Measurements from ENCODE around the gene IGF1R.

DNA sequence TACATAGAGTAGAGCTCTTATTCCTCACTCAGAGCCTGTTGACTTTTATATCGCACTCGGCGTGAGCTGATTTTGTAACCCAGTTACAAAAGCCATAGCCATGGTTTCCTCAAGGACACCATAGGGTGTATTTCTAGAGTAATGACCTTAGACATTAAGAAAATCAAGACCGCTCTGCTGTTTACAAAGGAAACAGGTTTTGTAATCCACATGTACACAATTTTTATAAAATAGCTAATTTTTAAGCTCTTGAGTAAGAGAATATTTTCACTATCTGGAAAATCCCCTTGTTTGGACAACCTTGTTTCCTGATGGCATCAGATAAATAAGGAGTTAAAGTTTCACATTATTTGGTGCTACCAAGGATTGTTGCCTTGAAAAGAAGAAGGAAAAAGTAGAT, 254.6 kb downstream of the IGF1R start:
- TF ChIP-seq, protein P1, sequence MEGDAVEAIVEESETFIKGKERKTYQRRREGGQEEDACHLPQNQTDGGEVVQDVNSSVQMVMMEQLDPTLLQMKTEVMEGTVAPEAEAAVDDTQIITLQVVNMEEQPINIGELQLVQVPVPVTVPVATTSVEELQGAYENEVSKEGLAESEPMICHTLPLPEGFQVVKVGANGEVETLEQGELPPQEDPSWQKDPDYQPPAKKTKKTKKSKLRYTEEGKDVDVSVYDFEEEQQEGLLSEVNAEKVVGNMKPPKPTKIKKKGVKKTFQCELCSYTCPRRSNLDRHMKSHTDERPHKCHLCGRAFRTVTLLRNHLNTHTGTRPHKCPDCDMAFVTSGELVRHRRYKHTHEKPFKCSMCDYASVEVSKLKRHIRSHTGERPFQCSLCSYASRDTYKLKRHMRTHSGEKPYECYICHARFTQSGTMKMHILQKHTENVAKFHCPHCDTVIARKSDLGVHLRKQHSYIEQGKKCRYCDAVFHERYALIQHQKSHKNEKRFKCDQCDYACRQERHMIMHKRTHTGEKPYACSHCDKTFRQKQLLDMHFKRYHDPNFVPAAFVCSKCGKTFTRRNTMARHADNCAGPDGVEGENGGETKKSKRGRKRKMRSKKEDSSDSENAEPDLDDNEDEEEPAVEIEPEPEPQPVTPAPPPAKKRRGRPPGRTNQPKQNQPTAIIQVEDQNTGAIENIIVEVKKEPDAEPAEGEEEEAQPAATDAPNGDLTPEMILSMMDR (conservative IDR thresholded peaks at IDR 0.05) = no peak
- TF ChIP-seq ZFX (IDR thresholded peaks at IDR 0.05) = no peak
